ENCODE measurements around the gene CXXC5. TPM values are rescaled to one million over a fixed set of nuclear protein-coding genes. Genes with fewer than 3 reads are reported as not detected.
A peak's percentile ranks its signal among the peaks of the same experiment; 100 is the strongest.

CXXC5 gene
- polyA plus RNA-seq, 3 donors from 2014 or later: 339 to 410 (median 385) TPM

DNA sequence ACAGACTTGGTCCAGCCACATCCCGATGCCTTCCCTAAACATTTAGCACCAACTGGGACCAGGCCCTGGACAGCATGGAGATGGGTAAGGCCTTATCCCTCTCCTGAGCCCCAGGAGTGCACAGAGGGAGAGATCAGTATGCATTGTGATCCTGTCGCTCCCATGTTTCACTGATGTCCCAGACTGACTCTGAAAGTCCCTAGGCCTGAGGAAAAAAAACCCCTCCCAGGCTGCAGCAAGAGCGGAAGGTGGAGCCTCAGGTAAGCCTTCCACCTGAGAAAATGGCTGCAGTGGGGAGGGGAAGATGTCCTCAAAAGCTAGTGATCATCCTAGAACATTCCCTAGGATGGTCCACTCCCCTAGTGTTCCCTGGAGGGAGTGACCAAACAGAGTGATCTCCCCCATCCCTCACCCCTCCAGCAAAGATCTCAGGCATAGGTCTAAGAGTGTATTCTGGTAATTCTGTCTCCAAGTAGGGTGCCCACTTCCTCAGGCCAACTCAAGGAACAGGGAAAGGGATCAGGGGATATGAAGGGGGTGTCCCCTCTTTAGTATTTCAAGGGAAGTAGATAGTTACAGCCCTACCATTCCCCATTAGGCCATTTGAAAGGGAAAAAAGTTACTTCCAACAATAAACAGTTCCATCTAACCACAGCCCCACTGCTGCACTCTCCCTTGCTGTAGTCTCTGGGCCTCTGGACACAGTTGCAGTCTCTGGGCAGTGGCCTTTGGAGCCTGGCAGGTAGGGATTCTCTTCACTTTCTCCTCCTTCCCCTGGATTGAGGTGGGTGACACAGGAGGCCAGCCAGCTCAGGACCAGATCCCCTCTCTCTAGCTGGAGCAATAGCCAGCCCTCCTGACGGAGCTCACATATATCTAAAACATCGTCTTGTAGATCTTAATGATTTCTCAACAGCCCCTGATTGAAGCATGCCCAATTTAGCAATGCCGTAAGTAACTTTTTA lies 6.8 kb upstream of the CXXC5 start:
- Mint-ChIP-seq H3K4me3 (no peak overlapping the region), H3K27me3 (ENCODE audit: low read depth in 3 of 3) (peaks cover 3 to 10% (median 3%) of the 10 kb centered on the region in 3 donors), H3K27ac (peak overlapping the region in 4 of 6 donors; percentile 31 to 55 (median 50)), H3K36me3 (no peaks in the 10 kb centered on the region), H3K9me3 (no peaks in the 10 kb centered on the region), H3K4me1 (peaks cover 38 to 48% of the 10 kb centered on the region in 2 donors)
- no peak for DNase-seq

DNA sequence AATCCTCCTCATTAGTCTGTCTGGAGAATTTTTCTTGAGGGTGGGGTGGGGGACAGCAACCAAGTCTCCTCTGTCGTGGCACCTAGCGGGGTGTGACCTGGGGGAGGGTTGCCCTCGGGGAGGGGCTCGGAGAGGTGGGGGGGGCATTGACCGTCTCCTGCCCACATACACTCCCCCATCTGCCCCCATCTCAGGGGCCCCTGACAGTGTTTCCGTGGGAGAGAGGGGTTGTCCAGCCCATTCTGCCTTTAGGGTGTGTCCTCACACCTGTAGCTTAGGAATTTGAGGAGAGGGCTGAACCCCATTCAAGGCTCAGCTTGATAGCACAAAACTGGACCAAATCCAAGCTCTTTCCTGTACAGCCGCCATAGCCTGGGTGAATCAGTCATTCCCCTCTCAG lies 5.9 kb upstream of the CXXC5 start:
- Mint-ChIP-seq H3K4me1 (peaks cover 39 to 48% of the 10 kb centered on the region in 2 donors), H3K27ac (peak overlapping the region in 2 of 6 donors; percentile 31 to 52), H3K36me3 (no peaks in the 10 kb centered on the region), H3K9me3 (no peaks in the 10 kb centered on the region), H3K27me3 (ENCODE audit: low read depth in 3 of 3) (peaks cover 0 to 10% (median 4%) of the 10 kb centered on the region in 3 donors), H3K4me3 (no peak overlapping the region)
- no peak for DNase-seq

DNA sequence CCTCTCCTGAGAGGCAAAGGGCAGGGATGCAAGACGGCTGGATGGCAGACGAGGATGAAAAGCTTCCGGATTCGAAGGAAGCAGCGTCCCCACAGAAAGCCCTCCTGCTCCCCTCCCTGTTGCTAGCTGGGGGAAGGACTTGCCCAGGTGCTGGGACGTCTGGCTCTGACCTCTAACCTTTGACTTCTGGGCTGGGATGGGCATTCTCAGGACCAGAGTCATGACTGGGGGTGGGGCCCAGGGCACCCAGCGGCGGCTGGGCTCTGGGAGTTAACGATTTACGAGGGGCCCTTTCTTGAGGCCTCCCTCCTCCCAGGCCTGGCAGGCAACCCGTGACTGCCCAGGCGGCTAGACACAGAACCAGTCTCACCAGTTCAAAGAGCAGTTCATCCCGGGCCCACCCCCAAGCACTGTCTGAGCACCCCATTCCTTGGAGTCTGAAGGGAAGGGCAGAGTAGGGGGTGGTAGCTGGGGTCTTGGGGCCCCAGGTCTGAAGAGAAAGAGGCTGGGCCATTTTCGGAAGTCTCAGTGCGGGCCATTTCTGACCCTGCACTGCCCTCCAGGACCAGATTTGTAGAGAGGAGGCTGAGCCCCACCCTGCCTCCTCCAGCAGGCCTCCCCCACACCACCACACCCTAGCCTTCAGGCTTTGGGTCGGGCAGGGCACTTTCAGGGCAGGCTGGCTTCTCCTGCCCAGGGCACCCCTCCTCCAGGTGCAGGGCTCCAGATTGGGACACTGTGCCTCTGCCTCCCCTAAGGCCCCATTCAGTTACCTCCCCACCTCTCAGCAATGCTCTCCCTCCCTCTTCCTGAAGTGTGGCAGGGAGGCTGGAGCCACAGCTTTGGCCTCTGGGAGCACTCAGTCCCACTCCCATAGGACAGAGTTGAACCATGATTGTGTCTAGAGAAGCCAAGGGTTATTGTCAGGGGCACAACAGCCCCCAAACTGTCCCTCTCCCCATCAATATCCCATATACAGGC lies 5.0 kb upstream of the CXXC5 start:
- Mint-ChIP-seq H3K4me3 (no peak overlapping the region), H3K4me1 (peaks cover 41 to 48% of the 10 kb centered on the region in 2 donors), H3K27me3 (ENCODE audit: low read depth in 3 of 3) (peaks cover 3 to 12% (median 4%) of the 10 kb centered on the region in 3 donors), H3K27ac (peak overlapping the region in 2 of 6 donors; percentile 44 to 71), H3K36me3 (no peaks in the 10 kb centered on the region), H3K9me3 (no peaks in the 10 kb centered on the region)
- no peak for DNase-seq

DNA sequence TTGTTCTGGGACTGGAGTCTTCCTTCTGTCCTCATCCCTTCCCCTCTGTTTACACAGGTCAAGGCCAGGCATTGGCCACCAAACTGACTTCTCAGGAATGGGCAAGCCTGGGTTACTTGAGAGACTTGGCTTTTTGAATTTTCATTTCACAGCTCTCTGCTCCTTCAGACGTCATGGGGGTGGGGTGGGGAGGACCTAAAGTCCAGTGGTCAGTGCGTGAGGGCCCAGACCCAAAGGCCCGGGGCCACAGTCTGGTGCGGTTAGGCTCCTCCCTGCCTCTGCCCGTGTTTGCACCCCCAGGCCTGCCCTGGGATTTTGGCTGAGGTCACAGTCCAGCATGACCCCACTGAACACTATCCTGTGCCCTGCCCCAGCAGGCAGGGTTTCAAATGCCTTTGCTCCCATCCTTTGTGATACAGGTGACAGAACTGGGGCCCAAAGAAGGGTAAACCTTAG lies 4.1 kb upstream of the CXXC5 start:
- DNase-seq: no peak
- Mint-ChIP-seq H3K9me3 (no peaks in the 10 kb centered on the region), H3K4me1 (peaks cover 34 to 39% of the 10 kb centered on the region in 2 donors), H3K4me3 (no peak overlapping the region), H3K36me3 (no peaks in the 10 kb centered on the region), H3K27ac (peak overlapping the region in 2 of 6 donors; percentile 14 to 44), H3K27me3 (ENCODE audit: low read depth in 3 of 3) (peaks cover 3 to 13% (median 4%) of the 10 kb centered on the region in 3 donors)

DNA sequence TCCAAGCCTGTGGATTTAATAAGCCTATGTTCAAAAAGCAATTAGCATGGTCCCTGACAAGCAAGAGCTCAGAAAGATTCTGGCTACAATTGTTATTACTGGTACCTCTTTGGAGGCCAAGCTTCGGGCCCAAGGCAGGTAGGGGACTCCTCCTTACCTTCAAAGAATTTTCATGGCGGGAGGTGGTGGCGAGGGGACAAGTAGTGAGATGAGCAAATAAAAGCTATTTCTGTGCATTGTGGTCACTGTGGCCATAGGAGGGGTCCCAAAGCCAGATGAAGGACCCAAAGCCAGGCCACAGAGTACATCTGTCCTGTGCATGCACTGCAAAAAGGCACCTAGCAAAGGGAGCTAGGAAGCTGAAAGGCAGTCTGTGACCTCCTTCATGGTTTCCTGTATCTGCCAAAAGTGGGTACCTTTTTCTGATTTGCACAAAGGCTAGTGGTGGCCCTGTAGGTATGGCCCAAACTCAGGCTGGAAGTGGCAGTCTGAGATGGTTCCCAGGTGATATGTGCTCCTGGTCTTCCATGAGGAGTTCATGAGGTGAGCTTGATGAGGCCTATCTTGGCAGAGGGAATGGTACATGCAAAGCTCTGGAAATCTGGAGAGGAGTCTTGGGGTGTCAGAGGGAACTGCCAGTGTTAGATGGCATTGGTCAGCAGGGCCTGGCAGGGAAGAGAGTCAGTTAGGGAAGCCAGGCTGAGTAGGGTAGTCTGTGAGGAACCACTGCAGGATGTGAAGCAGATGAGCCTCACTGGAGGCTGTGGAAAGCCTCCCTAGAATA lies 3.3 kb upstream of the CXXC5 start:
- H3K4me3 Mint-ChIP-seq: no peak overlapping the region
- DNase-seq: no peak
- H3K27me3 Mint-ChIP-seq (ENCODE audit: low read depth in 3 of 3): peaks cover 3 to 17% (median 7%) of the 10 kb centered on the region in 3 donors
- peak overlapping the region in 5 of 6 donors; percentile 1 to 71 (median 24) for H3K27ac Mint-ChIP-seq
- H3K4me1 Mint-ChIP-seq: peaks cover 27 to 34% of the 10 kb centered on the region in 2 donors
- H3K36me3 Mint-ChIP-seq: no peaks in the 10 kb centered on the region
- no peaks in the 10 kb centered on the region for H3K9me3 Mint-ChIP-seq

DNA sequence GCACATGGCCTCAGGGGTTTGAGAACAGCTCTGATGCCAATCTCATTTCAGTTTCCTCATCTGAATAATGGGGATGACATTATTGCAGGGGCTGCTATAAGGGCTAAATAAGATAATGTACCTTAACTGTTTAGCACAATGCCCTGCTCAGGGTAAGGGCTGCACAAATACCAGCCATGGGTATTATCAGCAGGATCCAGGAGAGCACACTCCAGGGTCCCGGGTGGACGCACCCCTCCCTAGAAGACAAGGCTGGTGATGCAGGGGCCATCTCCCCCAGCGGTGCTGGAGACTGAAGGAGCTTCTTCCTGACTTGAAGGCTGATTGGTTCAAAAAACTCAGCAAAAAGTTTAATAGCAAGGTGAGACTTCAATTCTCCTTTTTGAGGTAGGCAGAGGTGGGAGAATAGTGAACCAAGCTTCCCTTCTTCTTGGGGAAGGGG lies 2.7 kb upstream of the CXXC5 start:
- DNase-seq: no peak
- peaks cover 3 to 20% (median 8%) of the 10 kb centered on the region in 3 donors for H3K27me3 Mint-ChIP-seq (ENCODE audit: low read depth in 3 of 3)

DNA sequence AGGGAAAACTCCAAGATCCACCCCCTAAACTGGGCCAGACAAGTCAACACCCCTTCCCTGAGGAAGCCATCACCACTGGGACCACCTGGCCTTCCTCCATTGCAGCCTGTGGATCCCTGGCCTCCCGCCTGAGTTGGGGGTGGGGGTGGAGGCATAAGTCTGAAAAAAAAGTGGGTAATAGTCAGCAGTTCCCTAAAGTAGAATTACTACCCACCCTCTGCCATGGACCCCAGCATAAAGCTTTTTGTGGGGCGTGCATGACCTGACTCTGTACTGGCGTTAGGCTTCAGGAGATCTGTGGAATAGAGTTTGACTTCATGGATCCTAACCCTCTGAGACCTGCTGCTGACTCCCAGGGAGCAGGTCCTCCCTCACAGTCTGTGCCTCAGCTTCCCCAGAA lies 2.0 kb upstream of the CXXC5 start:
- no peak for DNase-seq
- Mint-ChIP-seq H3K4me1 (peaks cover 32 to 35% of the 10 kb centered on the region in 2 donors), H3K27ac (peak overlapping the region in 2 of 6 donors; percentile 25 to 36), H3K4me3 (peak overlapping the region; percentile 76 to 99 (median 82)), H3K9me3 (no peaks in the 10 kb centered on the region), H3K36me3 (no peaks in the 10 kb centered on the region), H3K27me3 (ENCODE audit: low read depth in 3 of 3) (peaks cover 3 to 20% (median 8%) of the 10 kb centered on the region in 3 donors)

More for the DNA sequence above, 2.7 kb upstream of the CXXC5 start:
- Mint-ChIP-seq H3K36me3 (no peaks in the 10 kb centered on the region), H3K4me1 (peaks cover 27 to 34% of the 10 kb centered on the region in 2 donors), H3K4me3 (no peak overlapping the region), H3K9me3 (no peaks in the 10 kb centered on the region), H3K27ac (peak overlapping the region in 3 of 6 donors; percentile 2 to 58 (median 24))

DNA sequence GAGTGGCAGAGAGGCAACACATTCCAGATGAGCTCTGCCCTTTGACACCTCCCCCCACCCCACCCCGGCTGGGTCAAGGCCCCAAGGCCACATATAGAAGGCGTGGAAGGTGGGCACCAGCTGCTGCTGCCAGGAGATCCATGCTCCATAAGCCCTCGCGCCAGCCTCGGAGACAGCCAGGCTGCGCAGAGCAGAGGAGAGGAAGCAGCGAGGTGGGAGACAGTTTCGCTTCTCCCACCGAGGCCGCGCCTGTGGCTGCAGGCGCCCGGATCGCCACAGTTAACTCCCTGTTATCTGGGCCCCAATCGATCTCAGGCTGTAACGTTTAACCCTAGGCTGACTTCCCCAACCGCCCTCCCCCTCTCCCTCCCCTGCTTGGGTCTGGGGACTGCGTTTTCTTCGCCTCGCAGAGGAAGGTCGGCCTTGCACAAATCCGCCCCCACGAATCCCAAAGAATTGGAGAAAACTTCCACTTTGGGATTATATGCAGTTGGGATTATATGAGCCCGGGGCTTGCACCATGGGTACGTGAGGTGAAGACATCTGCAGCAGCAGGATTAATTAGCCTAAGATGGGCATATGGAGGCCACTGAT lies 1.1 kb upstream of the CXXC5 start:
- H3K27me3 Mint-ChIP-seq (ENCODE audit: low read depth in 3 of 3): peaks cover 3 to 25% (median 15%) of the 10 kb centered on the region in 3 donors
- H3K36me3 Mint-ChIP-seq: no peaks in the 10 kb centered on the region
- H3K9me3 Mint-ChIP-seq: no peaks in the 10 kb centered on the region
- H3K4me3 Mint-ChIP-seq: peak overlapping the region; percentile 76 to 99 (median 82)
- peaks cover 39 to 41% of the 10 kb centered on the region in 2 donors for H3K4me1 Mint-ChIP-seq
- H3K27ac Mint-ChIP-seq: peak overlapping the region in 5 of 6 donors; percentile 25 to 80 (median 55)
- no peak for DNase-seq

DNA sequence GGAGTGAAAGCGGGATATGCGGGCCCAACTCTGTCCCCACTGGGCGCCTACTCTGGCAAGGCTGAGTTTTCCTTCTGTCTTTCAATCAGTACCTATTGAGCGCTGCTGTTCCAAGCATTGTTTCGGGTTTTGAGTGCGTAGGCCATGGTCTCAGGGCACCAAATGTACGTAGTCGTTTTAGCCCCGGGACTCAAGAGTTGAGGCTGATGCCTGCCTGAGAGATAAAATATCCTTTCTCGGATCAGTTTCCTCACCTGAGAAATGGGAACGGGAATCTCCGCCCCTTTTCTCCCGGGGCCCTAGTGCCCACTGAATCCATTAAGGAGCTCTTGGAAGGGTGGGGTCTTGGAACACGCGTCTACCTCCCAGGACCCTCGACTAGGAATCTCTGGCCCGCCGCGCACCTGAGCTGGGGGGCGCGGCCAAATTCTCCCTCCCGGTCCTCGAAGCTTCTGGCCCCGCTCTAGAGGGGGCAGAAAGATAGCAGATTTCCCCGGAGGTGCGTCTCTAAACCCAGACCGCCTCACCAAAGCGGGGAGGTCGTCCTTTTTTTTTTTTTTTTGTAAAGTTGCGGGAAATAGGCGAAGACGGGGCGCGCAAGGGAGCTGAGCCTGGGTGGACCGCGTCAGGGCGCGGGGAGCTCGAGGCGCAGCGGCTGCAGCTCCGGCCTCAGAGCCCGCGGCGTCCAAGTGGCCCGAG lies 494 bp upstream of the CXXC5 start:
- Mint-ChIP-seq H3K36me3 (no peaks in the 10 kb centered on the region), H3K27me3 (ENCODE audit: low read depth in 3 of 3) (peaks cover 3 to 26% (median 19%) of the 10 kb centered on the region in 3 donors), H3K9me3 (no peaks in the 10 kb centered on the region), H3K4me1 (peaks cover 45 to 47% of the 10 kb centered on the region in 2 donors), H3K27ac (peak overlapping the region in 5 of 6 donors; percentile 25 to 80 (median 55)), H3K4me3 (peak overlapping the region; percentile 76 to 99 (median 82))
- no peak for DNase-seq

DNA sequence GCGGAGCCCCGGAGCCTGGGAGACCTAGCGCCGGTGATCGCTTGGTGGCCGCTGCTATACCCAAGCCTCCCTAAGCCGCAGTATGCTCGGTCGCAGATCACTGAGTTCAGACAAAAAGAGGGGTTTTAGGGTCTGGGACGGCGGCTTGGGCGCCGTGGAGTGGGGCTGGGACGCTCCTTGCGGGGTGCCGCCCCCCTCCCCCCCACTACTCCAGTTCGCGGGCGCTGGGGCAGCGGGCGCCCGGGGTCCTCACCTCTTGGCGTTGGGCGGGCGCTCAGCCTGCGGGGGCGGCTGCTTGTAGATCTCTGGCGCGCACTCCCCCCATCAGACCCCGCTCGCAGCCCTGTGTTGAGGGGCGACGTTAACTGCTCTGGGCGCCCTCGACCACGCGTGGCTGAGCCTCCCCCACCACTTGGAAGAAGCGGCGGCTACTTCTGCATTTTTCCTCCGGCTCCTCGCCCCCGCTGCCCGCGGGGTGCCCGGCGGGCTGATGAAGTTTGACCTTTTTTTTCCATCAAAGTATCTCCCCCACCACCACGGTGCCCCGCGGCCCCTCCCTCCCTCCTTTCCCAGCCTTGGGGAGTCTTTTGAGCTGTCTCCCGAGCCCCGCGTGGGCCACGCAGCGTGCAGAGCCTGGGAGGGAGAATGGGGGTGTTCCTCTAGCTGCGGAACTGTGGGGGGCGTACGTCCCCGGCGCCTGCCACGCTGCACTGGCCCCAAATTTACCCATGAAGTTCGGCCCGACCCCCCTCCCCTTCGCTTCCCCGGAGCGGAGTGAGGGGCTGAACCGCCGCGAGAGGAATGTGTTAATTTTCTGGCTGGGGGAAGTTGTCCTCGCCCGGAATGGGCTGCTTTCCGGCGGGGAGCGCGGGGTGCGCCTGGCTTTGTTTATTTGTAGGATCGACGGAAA lies 1.2 kb downstream of the CXXC5 start:
- H3K4me1 Mint-ChIP-seq: peaks cover 59 to 64% of the 10 kb centered on the region in 2 donors
- DNase-seq: no peak
- H3K9me3 Mint-ChIP-seq: no peaks in the 10 kb centered on the region
- H3K36me3 Mint-ChIP-seq: no peaks in the 10 kb centered on the region
- H3K27me3 Mint-ChIP-seq (ENCODE audit: low read depth in 3 of 3): peaks cover 3 to 30% (median 21%) of the 10 kb centered on the region in 3 donors
- H3K27ac Mint-ChIP-seq: peak overlapping the region; percentile 89 to 96 (median 94)
- peak overlapping the region; percentile 81 to 99 (median 98) for H3K4me3 Mint-ChIP-seq

DNA sequence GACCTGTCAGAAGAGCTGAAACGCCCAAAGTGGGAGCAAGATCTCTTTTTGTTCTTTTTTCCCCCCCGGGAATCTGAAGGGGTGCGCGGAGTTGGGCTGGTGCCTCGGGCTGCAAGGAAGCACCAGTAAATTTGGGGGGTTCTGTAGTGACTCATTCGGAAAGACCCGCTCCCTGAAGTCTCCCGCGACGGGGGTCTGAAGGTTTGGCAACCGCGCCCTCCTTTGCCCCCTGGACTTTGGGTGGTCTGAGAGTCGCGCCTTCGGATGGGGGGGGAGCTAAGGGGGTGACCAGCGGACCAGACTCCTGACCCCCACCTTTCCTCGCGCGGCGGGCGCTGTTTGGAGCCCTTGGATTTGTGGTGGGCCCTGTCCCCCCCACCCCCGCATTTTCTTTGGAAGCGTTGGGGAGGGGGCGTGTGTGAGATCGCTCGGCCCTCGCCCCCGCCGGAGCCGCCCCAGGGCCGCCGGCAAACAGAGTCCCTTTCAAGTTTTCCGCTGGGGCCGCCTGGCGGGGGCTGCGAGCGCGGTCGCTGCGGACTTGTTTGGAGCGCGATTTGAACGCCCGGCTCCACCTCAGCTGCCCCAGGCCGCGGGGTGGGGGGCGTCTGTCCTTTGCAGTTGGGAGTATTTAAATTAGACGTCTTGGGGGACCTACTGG lies 2.0 kb downstream of the CXXC5 start:
- Mint-ChIP-seq H3K36me3 (no peaks in the 10 kb centered on the region), H3K27me3 (ENCODE audit: low read depth in 3 of 3) (peaks cover 3 to 32% (median 20%) of the 10 kb centered on the region in 3 donors), H3K4me1 (peaks cover 59 to 67% of the 10 kb centered on the region in 2 donors), H3K4me3 (peak overlapping the region; percentile 81 to 99 (median 98)), H3K27ac (peak overlapping the region; percentile 89 to 97 (median 94)), H3K9me3 (no peaks in the 10 kb centered on the region)
- DNase-seq: peak in 2 of 3 donors; percentile 44 to 55

Data from immature natural killer cell (primary cell).